HEK293 (cell line): ENCODE data around the gene MTFR1L.

ENCODE experiments used
- BCL11B ChIP-seq: fragments of 450-650 bp; formaldehyde crosslinking; IDR thresholded peaks from 2 replicates; pipeline ENCODE4 v1.5.1; 2016; ENCODE audit warnings: low read depth, missing biosample characterization, missing genetic modification characterization
- GFI1B ChIP-seq: fragments of 450-650 bp; formaldehyde crosslinking; IDR thresholded peaks from 2 replicates; pipeline ENCODE4 v1.5.1; 2016; ENCODE audit warnings: missing biosample characterization, missing genetic modification characterization
- GLIS1 ChIP-seq: fragments of 450-650 bp; formaldehyde crosslinking; IDR thresholded peaks from 2 replicates; pipeline ENCODE4 v1.5.1; 2016; ENCODE audit warnings: missing biosample characterization, missing genetic modification characterization
- HOXC10 ChIP-seq: sonication (generic); formaldehyde crosslinking; IDR thresholded peaks from 2 replicates; pipeline ENCODE4 v1.8.1; 2023; ENCODE audit warnings: mild to moderate bottlenecking, missing genetic modification reagents
- HOXD13 ChIP-seq: sonication (generic); formaldehyde crosslinking; IDR thresholded peaks from 2 replicates; pipeline ENCODE4 v1.8.0; 2022; ENCODE audit warnings: missing genetic modification reagents, borderline replicate concordance
- KLF8 ChIP-seq: fragments of 450-650 bp; formaldehyde crosslinking; IDR thresholded peaks from 2 replicates; pipeline ENCODE4 v1.5.1; 2016; ENCODE audit warnings: missing biosample characterization, missing genetic modification characterization
- MYNN ChIP-seq: fragments of 450-650 bp; formaldehyde crosslinking; IDR thresholded peaks from 2 replicates; pipeline ENCODE4 v1.5.1; 2016; ENCODE audit warnings: missing biosample characterization, missing genetic modification characterization, borderline replicate concordance
- OSR2 ChIP-seq: fragments of 450-650 bp; formaldehyde crosslinking; IDR thresholded peaks from 2 replicates; pipeline ENCODE4 v1.5.1; 2016; ENCODE audit warnings: missing biosample characterization, missing genetic modification characterization
- SP7 ChIP-seq: fragments of 450-650 bp; formaldehyde crosslinking; IDR thresholded peaks from 2 replicates; pipeline ENCODE4 v1.5.1; 2016; ENCODE audit warnings: missing biosample characterization, missing genetic modification characterization
- ZBTB48 ChIP-seq: fragments of 450-650 bp; formaldehyde crosslinking; IDR thresholded peaks from 2 replicates; pipeline ENCODE4 v1.5.1; 2016; ENCODE audit warnings: missing biosample characterization, missing genetic modification characterization
- ZBTB8A ChIP-seq: fragments of 450-650 bp; formaldehyde crosslinking; IDR thresholded peaks from 2 replicates; pipeline ENCODE4 v1.5.1; 2016; ENCODE audit warnings: missing biosample characterization, missing genetic modification characterization
- ZFHX2 ChIP-seq: fragments of 450-650 bp; formaldehyde crosslinking; conservative IDR thresholded peaks from 2 replicates; pipeline ENCODE4 v1.5.1; 2016; ENCODE audit warnings: missing biosample characterization, missing genetic modification characterization
- ZNF121 ChIP-seq: fragments of 450-650 bp; formaldehyde crosslinking; IDR thresholded peaks from 2 replicates; pipeline ENCODE4 v1.5.1; 2016; ENCODE audit warnings: missing biosample characterization, missing genetic modification characterization
- ZNF24 ChIP-seq: fragments of 450-650 bp; formaldehyde crosslinking; IDR thresholded peaks from 2 replicates; pipeline ENCODE4 v1.5.1; 2016; ENCODE audit warnings: missing biosample characterization, missing genetic modification characterization
- ZNF248 ChIP-seq: fragments of 450-650 bp; formaldehyde crosslinking; IDR thresholded peaks from 2 replicates; pipeline ENCODE4 v1.5.1; 2017; ENCODE audit warnings: missing biosample characterization, missing genetic modification characterization
- ZNF266 ChIP-seq: fragments of 450-650 bp; formaldehyde crosslinking; IDR thresholded peaks from 2 replicates; pipeline ENCODE4 v1.5.1; 2016; ENCODE audit warnings: missing biosample characterization, missing genetic modification characterization, low read depth
- ZNF324 ChIP-seq: fragments of 450-650 bp; formaldehyde crosslinking; IDR thresholded peaks from 2 replicates; pipeline ENCODE4 v1.5.1; 2016; ENCODE audit warnings: missing biosample characterization, missing genetic modification characterization
- ZNF335 ChIP-seq: fragments of 450-650 bp; formaldehyde crosslinking; conservative IDR thresholded peaks from 2 replicates; pipeline ENCODE4 v1.5.1; 2016; ENCODE audit warnings: missing biosample characterization, missing genetic modification characterization
- ZNF366 ChIP-seq: fragments of 450-650 bp; formaldehyde crosslinking; conservative IDR thresholded peaks from 2 replicates; pipeline ENCODE4 v1.5.1; 2016; ENCODE audit warnings: missing biosample characterization, missing genetic modification characterization
- ZNF48 ChIP-seq: fragments of 450-650 bp; formaldehyde crosslinking; IDR thresholded peaks from 2 replicates; pipeline ENCODE4 v1.5.1; 2016; ENCODE audit warnings: missing biosample characterization, missing genetic modification characterization
- ZNF530 ChIP-seq: fragments of 450-650 bp; formaldehyde crosslinking; IDR thresholded peaks from 2 replicates; pipeline ENCODE4 v1.5.1; 2016; ENCODE audit warnings: low read depth, missing biosample characterization, missing genetic modification characterization
- ZNF549 ChIP-seq: fragments of 450-650 bp; IDR thresholded peaks from 2 replicates; pipeline ENCODE4 v1.5.1; 2018; ENCODE audit warnings: missing biosample characterization, missing genetic modification characterization, mild to moderate bottlenecking, inconsistent platforms, moderate library complexity
- ZNF621 ChIP-seq: fragments of 450-650 bp; formaldehyde crosslinking; IDR thresholded peaks from 2 replicates; pipeline ENCODE4 v1.5.1; 2017; ENCODE audit warnings: missing biosample characterization, missing genetic modification characterization
- ZNF629 ChIP-seq: fragments of 450-650 bp; formaldehyde crosslinking; IDR thresholded peaks from 2 replicates; pipeline ENCODE4 v1.5.1; 2017; ENCODE audit warnings: missing biosample characterization, missing genetic modification characterization
- ZNF645 ChIP-seq: fragments of 450-650 bp; formaldehyde crosslinking; IDR thresholded peaks from 2 replicates; pipeline ENCODE4; 2016; ENCODE audit warnings: missing biosample characterization, missing genetic modification characterization
- ZNF707 ChIP-seq: fragments of 450-650 bp; formaldehyde crosslinking; IDR thresholded peaks from 2 replicates; pipeline ENCODE4 v1.5.1; 2016; ENCODE audit warnings: missing biosample characterization, missing genetic modification characterization
- ZNF747 ChIP-seq: fragments of 450-650 bp; formaldehyde crosslinking; IDR thresholded peaks from 2 replicates; pipeline ENCODE4 v1.5.1; 2016; ENCODE audit warnings: missing biosample characterization, missing genetic modification characterization
- ZNF843 ChIP-seq: fragments of 450-650 bp; formaldehyde crosslinking; IDR thresholded peaks from 2 replicates; pipeline ENCODE4 v1.5.1; 2016; ENCODE audit warnings: missing biosample characterization, missing genetic modification characterization
- TF ChIP-seq, protein P1 (sequence below): fragments of 450-650 bp; formaldehyde crosslinking; IDR thresholded peaks from 2 replicates; pipeline ENCODE4 v1.5.1; 2017; ENCODE audit warnings: missing biosample characterization, missing genetic modification characterization
- TF ChIP-seq, protein P2 (sequence below): fragments of 450-650 bp; formaldehyde crosslinking; IDR thresholded peaks from 2 replicates; pipeline ENCODE4 v1.5.1; 2016; ENCODE audit warnings: missing biosample characterization, missing genetic modification characterization
- TF ChIP-seq, protein P3 (sequence below): fragments of 450-650 bp; formaldehyde crosslinking; IDR thresholded peaks from 2 replicates; pipeline ENCODE4 v1.5.1; 2016; ENCODE audit warnings: missing biosample characterization, missing genetic modification characterization, low read depth

Gene MTFR1L

GRCh38 chr1:25874635-25875153 lies 54.9 kb downstream of the MTFR1L start (continued):
- TF ChIP-seq, protein P1, sequence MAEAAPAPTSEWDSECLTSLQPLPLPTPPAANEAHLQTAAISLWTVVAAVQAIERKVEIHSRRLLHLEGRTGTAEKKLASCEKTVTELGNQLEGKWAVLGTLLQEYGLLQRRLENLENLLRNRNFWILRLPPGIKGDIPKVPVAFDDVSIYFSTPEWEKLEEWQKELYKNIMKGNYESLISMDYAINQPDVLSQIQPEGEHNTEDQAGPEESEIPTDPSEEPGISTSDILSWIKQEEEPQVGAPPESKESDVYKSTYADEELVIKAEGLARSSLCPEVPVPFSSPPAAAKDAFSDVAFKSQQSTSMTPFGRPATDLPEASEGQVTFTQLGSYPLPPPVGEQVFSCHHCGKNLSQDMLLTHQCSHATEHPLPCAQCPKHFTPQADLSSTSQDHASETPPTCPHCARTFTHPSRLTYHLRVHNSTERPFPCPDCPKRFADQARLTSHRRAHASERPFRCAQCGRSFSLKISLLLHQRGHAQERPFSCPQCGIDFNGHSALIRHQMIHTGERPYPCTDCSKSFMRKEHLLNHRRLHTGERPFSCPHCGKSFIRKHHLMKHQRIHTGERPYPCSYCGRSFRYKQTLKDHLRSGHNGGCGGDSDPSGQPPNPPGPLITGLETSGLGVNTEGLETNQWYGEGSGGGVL (tag by site-specific recombination) = no peak
- TF ChIP-seq ZNF248 (no peak), ZNF324 (tag by site-specific recombination) (no peak), KLF8 (tag by site-specific recombination) (no peak), HOXD13 (CRISPR knock-in tag) (no peak), ZNF366 (tag by site-specific recombination) (no peak), ZNF629 (tag by site-specific recombination) (no peak), ZBTB48 (tag by site-specific recombination) (peak; percentile 82), MYNN (tag by site-specific recombination) (no peak), SP7 (tag by site-specific recombination) (no peak), ZNF707 (tag by site-specific recombination) (no peak), ZBTB8A (no peak), ZNF48 (tag by site-specific recombination) (no peak), OSR2 (tag by site-specific recombination) (no peak), ZNF747 (tag by site-specific recombination) (no peak), ZFHX2 (tag by site-specific recombination) (no peak), ZNF24 (tag by site-specific recombination) (no peak), ZNF843 (tag by site-specific recombination) (no peak), ZNF335 (tag by site-specific recombination) (no peak), ZNF549 (tag by site-specific recombination) (no peak), ZNF121 (0 out of 2 replicates have a peak, but pooled peaks have one; percentile 14), GFI1B (tag by site-specific recombination) (no peak), BCL11B (tag by site-specific recombination) (peak; percentile 46; the same call in 1 of the 2 replicates), GLIS1 (peak; percentile 98), HOXC10 (no peak), ZNF530 (no peak), ZNF621 (tag by site-specific recombination) (no peak), ZNF266 (tag by site-specific recombination) (no peak), ZNF645 (tag by site-specific recombination) (no peak)
- TF ChIP-seq, protein P2, sequence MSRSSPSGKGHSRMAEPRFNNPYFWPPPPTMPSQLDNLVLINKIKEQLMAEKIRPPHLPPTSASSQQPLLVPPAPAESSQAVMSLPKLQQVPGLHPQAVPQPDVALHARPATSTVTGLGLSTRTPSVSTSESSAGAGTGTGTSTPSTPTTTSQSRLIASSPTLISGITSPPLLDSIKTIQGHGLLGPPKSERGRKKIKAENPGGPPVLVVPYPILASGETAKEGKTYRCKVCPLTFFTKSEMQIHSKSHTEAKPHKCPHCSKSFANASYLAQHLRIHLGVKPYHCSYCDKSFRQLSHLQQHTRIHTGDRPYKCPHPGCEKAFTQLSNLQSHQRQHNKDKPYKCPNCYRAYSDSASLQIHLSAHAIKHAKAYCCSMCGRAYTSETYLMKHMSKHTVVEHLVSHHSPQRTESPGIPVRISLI (tag by site-specific recombination) = no peak
- TF ChIP-seq, protein P3, sequence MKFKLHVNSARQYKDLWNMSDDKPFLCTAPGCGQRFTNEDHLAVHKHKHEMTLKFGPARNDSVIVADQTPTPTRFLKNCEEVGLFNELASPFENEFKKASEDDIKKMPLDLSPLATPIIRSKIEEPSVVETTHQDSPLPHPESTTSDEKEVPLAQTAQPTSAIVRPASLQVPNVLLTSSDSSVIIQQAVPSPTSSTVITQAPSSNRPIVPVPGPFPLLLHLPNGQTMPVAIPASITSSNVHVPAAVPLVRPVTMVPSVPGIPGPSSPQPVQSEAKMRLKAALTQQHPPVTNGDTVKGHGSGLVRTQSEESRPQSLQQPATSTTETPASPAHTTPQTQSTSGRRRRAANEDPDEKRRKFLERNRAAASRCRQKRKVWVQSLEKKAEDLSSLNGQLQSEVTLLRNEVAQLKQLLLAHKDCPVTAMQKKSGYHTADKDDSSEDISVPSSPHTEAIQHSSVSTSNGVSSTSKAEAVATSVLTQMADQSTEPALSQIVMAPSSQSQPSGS (tag by site-specific recombination) = no peak
